Stimulated activated CD4-positive, alpha-beta T cell treated with anti-CD3 and anti-CD28 coated beads, Interleukin-1b, Interleukin-23, amount 100 ng/mL, for 48 hours (primary cell): ENCODE measurements around the gene ZNF12.

ENCODE experiments used
- DNase-seq: peaks from one replicate; pipeline ENCODE4 v3.0.0-alpha.2; 2020

ZNF12 gene

GRCh38 chr7:6646465-6646864 lies 60.3 kb downstream of the ZNF12 start:
- no peak for DNase-seq

- no peak for DNase-seq
Observed at GRCh38 chr7:6644728-6645127, 62.0 kb downstream of the ZNF12 start.

GRCh38 chr7:6643915-6644625 lies 62.7 kb downstream of the ZNF12 start:
- no peak for DNase-seq

- DNase-seq, result no peak
Observed at GRCh38 chr7:6642861-6643640, 63.7 kb downstream of the ZNF12 start.

- DNase-seq, result no peak
Observed at GRCh38 chr7:6642239-6642839, 64.4 kb downstream of the ZNF12 start.

GRCh38 chr7:6641305-6642035 lies 65.3 kb downstream of the ZNF12 start:
- no peak for DNase-seq

- DNase-seq, result peak; percentile 58
Observed at GRCh38 chr7:6640246-6640721, 66.5 kb downstream of the ZNF12 start.

- no peak for DNase-seq
Observed at GRCh38 chr7:6639627-6640026, 67.1 kb downstream of the ZNF12 start.

GRCh38 chr7:6639032-6639431 lies 67.7 kb downstream of the ZNF12 start:
- DNase-seq, result no peak
